Stimulated activated CD4-positive, alpha-beta T cell treated with anti-CD3 and anti-CD28 coated beads, Interleukin-4, amount 100 ng/mL, for 24 hours (primary cell): ENCODE measurements around the gene CRYL1.

ENCODE experiments used
- DNase-seq: peaks from one replicate; pipeline ENCODE4 v3.0.0-alpha.2; 2020

CRYL1 gene, protein sequence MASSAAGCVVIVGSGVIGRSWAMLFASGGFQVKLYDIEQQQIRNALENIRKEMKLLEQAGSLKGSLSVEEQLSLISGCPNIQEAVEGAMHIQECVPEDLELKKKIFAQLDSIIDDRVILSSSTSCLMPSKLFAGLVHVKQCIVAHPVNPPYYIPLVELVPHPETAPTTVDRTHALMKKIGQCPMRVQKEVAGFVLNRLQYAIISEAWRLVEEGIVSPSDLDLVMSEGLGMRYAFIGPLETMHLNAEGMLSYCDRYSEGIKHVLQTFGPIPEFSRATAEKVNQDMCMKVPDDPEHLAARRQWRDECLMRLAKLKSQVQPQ

DNA sequence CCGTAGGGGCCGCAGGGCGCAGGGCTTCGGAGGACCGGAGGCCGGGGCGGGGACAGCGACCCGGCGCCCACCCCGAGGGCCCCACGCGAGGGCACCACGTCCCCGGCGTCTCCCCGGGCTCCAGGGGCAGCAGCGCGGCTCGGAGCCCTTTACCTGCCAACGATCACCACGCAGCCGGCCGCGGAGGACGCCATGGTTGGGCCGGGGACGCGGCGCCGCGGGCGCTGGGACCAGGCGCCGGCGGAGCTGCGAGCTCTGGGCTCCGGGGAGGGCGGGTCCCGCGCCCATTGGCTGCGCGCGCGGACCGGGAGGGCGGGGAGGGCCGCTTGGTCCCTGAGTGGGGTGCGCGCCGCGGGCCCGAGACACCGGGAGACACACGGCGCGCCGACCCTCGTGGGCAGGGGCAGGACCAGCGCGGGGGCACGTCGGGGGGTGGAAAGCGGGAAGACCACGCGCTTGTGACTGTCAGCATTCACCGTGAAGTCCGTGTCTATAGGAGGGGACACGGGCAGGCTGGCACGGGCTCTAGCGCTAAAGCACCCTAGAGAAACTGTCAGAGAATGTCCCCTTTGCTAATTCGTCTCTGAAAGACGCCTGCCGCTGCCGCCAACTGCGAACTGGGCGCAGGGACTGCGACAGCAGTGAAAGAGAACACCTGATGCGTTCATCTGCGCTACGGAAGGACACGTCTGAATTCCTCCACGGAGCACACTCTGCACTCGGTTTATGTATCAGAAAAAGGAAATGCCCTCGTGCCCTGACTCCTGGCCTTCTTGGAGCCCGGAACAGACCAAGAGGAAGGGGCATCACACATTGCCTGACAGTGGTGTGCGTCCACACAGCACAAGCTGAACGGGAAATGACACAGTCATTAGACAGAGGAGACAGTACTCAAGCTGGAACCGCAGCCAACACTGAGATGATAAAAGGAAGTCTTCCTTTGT, at the start of gene CRYL1:
CRYL1 (minus strand) TSS at position 257 of the 944 bp plus-strand sequence; CDS start at position 194, 63 bp downstream.
- peak; percentile 70 for DNase-seq

- no peak for DNase-seq
Measured at GRCh38 chr13:20573636-20574035, 48.0 kb upstream of the CRYL1 start.

DNA sequence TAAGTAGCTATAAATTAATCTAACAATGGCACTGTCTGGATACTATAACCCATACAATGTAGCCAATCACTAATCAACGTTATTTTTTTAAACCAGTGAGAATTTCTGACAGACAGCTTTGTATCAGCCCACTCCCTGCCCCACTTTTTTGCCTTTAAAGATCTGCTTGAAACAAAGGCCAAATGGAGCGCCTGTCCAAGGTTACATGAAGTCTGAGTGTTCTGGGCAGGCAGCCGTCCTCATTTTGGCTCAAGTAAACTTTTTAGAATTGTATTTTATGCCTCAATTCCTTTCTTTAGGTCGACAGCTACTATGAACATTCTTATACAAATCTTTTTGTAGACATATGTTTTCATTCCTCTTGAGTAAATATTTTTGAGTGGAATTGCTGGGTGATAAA, 47.5 kb upstream of the CRYL1 start:
- DNase-seq: no peak

GRCh38 chr13:20571676-20572075, 46.0 kb upstream of the CRYL1 start:
- DNase-seq: no peak

GRCh38 chr13:20570517-20570916, 44.9 kb upstream of the CRYL1 start:
- no peak for DNase-seq

DNA sequence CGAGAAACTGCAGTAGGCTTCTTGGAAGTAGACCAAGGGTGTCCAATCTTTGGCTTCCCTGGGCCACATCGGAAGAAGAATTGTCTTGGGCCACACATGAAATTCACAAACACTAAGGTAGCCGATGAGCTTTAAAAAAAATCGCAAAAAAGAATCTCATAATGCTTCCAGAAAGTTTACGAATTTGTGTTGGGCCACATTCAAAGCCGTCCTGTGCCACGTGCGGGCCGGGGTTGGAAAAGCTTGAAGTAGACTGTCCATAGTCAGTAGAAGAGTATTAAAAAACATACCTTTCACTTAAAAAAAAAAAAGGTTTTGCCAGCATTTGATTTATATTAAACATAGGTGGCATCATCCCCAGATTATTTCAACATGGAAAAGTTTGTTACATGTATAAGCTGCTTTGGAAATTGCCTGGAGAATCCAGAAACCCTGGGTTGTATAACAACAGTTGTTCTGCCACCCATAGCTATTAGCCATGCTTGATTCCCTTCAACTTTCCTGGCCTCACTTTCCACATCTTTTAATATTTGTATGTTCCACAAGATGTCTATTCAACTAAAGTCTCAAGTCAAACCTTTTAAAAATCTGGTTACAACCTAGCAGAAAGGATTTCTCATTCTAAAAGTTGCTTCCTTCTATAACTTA, 42.3 kb upstream of the CRYL1 start:
- DNase-seq: no peak

- peak; percentile 73 for DNase-seq
Measured at GRCh38 chr13:20566898-20567874, 41.5 kb upstream of the CRYL1 start, which contains the start of gene IFT88. IFT88 (plus strand) TSS chr13:20567157; CDS start chr13:20574386, 7,229 bp downstream.

DNA sequence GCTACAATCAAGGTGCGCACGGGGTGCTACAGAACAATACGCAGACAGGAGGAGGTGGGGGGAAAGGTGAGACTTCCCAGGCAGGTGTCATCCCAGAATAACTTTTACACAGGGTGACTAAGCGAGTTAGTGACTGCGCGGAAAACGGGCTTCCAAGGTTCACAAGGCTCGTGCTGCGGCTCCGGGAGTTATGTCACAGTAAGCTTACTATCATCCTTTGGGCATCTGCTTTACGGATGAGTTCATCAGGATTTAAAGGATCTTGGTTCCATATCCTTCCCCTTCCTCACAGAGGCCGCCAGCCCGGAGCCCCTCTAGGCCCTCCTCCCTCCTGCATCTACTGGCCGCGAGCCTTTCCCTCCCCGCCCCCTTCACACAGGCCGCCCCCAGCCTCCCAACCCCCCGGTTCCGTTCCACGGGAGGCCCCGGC, 40.8 kb upstream of the CRYL1 start:
- DNase-seq: no peak

DNA sequence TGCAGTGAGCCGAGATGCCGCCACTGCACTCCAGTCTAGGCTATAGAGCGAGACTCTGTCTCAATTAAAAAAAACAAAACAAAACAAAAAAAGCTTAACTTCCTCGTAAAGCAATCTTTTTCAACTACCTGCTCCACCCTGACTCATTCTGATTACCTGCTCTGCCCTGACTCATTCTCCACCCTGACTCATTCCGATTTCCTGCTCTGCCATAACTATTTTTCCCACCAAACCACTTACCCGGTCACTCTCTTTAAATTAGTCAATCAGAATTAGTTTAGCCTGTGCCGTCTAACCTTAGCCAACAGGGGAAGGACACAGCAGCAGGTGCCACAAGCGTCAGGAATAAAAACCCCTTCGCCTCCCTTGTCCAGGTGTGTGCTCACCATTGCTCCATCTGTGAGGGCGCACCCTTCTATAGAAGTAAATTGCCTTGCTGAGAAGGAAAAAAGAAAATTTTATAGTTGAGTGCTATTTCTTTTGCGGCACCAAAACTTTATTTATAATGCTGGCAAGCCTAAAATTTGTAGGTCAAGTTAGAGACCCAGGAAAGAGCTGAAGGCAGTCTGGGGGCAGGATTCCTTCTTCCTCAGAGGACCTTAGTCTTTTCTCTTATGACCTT, 39.6 kb upstream of the CRYL1 start:
- no peak for DNase-seq

GRCh38 chr13:20561741-20562140, 36.1 kb upstream of the CRYL1 start:
- DNase-seq: no peak

DNA sequence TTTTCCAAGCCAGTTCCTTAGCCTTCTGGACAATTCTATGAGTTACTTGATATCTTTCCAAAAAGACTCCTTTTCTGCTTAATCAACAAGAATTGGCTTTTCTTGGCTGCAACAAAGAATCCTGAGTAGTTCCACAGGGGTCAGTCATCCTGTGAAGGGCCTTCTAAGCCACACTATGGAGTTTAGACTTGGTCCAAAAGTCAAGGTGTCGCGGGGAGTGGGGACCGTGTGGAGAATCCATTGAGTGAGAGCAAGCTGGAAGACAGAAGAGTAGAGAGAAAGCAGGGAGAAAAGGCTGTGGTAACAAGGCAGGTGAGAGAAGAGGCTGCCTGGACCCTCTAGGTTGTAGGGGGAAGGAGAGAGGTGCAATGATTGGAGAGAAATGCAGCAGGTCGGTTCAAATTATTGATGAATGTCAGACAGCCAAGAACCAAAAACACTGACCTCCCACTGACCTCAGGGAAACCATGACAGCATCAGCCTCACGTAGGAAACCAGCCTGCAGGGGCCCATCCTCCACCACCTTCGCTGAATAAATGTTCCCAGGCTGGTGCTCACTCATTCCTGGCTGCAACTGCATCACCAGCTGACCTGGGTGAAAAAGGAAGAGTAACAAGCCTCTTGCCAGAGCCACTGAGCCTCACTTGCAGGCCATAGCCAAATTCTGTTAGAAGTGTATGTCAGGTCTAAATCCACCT, 34.2 kb upstream of the CRYL1 start:
- DNase-seq: no peak

GRCh38 chr13:20558982-20559381, 33.3 kb upstream of the CRYL1 start:
- no peak for DNase-seq

DNA sequence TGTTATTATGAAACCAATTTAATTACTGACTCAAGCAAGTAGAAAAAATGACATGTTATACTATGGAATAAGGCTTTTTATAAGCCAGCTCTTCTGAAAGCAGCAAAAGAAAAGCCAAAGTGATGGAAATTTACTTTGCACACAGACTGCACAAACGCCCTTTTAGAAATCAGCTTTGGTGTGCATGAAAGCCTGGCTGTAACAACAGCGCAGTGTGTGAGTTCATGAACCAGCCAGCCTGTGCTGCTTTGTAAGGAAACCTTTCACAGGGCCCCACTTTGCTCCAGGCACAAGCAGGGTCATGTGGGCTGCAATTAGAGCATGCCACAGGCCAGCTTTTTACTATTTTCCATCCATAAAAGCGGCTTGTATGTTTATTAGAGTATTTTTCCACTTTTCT, 27.7 kb upstream of the CRYL1 start:
- no peak for DNase-seq

DNA sequence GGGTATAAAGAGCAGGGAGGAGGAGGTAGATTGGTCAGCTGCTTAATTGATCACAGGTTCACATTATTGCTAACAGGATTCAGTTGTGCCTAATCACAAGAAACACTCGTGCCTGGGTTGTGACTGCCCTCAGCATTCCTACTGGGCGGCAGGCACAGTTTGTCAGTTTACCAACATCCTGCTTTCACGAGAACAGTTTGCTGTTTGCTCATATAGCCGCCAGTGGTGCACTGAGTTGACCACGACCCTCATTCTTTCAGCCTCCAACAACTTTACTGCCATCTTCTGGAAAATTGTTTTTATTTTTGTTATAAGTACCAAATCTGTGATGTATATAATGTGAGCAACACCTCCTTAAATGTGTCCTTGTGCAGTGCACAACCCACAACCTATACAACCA, 25.1 kb upstream of the CRYL1 start:
- DNase-seq: no peak

- no peak for DNase-seq
Measured at GRCh38 chr13:20547479-20547908, 21.8 kb upstream of the CRYL1 start.

DNA sequence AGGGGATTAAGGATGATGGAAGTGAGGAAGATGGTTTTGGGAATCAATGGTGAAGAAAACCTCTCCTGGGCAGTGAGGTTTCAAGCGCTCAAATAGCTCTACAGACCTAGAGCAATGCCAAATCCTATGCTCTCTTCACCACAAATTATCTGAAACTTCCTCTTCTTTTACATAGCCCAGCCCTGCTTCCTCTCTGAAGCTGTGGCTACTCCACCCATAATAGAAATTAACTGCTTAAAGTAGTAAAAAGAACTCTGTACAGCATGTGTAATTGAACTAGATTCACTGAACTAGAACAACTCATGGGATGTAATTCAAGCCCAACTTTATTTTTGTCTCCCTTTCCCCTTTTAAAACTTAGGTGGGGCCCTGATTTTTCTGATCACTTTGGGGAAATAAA, 20.9 kb upstream of the CRYL1 start:
- DNase-seq: no peak

GRCh38 chr13:20544201-20544923, 18.7 kb upstream of the CRYL1 start:
- DNase-seq: no peak

GRCh38 chr13:20536992-20537391, 11.3 kb upstream of the CRYL1 start:
- DNase-seq: no peak

DNA sequence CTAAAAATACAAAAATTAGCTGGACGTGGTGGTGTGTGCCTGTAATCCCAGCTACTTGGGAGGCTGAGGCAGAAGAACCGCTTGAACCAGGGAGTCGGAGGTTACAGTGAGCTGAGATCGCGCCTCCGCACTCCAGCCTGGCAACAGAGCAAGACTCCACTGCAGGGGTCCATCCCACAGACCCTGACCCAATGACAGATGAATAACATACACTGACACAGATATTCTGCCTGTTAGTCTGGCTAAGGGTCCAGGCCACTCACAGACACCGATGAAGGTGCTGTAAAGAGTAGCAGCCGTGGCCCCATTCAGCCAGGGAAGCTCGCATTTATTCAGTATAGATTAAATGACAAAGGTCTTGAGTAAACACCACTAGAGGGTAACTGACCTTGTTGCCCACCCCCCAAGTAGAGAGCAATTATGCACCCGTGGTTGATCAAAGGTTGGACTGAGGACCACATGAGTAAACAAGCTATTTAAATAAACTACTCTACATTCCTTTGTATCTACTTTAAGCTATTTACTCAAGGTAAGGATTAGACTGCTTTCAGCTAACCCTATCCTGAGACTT, 8.5 kb upstream of the CRYL1 start:
- no peak for DNase-seq

DNA sequence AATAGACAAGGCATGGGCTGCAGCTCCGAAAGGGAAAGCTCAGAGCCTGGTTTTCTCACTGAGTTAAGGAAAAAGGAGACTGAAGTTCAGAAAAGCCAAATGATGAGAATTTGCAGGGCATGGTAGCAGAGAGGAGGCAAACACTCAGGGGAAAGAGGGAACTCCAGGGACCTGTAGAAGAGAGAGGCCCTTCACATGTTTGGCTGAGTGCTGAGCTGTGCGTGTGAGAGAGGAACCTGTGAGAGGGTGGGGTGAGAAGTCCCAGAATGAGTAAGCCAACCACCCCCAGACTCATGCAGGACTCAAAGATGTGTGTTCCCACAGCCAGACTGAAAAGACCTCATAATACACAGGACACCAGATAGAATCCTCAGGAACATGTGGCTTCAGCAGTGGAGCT, 2.8 kb upstream of the CRYL1 start:
- peak; percentile 29 for DNase-seq
